GM18517 (cell line): ENCODE results near the gene GSTM5.
"Not testable (repeated sequence)": the region's sequence is repeated elsewhere in the genome, so short reads cannot be mapped to it uniquely, and the experiment has no call there.

Experiments used
- ATAC-seq: cut with Tn5 transposase; IDR thresholded peaks from one replicate; pipeline ENCODE4 v1.9.1; 2021; ENCODE audit warnings: mild to moderate bottlenecking, moderate library complexity; ENCODE audit not compliant: unreplicated experiment

The GSTM5 gene

GRCh38 chr1:109760581-109761226 is 48.7 kb downstream of the GSTM5 start:
- no peak for ATAC-seq

- ATAC-seq = no peak
Observed at GRCh38 chr1:109761227-109762038, 49.4 kb downstream of the GSTM5 start.

- no peak for ATAC-seq
Observed at GRCh38 chr1:109762039-109762585, 50.1 kb downstream of the GSTM5 start.

- ATAC-seq = no peak
Observed at GRCh38 chr1:109762821-109763645, 51.0 kb downstream of the GSTM5 start.

GRCh38 chr1:109763646-109764415 is 51.8 kb downstream of the GSTM5 start, which contains the start of gene EPS8L3:
EPS8L3 (minus strand) TSS chr1:109763923; CDS start chr1:109761749, 2,174 bp downstream.
- ATAC-seq = no peak

- ATAC-seq = no peak
Observed at GRCh38 chr1:109764561-109765482, 52.8 kb downstream of the GSTM5 start.

- ATAC-seq = no peak
Observed at GRCh38 chr1:109765483-109765815, 53.4 kb downstream of the GSTM5 start.

- ATAC-seq = no peak
Observed at GRCh38 chr1:109765896-109766615, 54.0 kb downstream of the GSTM5 start.

- not testable (repeated sequence) for ATAC-seq
Observed at GRCh38 chr1:109766991-109767636, 55.1 kb downstream of the GSTM5 start.
